Measurements from ENCODE around the gene TRIP10. TPM values are rescaled to one million over a fixed set of nuclear protein-coding genes. Genes with fewer than 3 reads are reported as not detected.

The TRIP10 gene
- total and polyA plus RNA-seq, 2 of the 4 experiments (the other 2 are of a cell fraction) = 39.1 to 47.0 TPM

DNA sequence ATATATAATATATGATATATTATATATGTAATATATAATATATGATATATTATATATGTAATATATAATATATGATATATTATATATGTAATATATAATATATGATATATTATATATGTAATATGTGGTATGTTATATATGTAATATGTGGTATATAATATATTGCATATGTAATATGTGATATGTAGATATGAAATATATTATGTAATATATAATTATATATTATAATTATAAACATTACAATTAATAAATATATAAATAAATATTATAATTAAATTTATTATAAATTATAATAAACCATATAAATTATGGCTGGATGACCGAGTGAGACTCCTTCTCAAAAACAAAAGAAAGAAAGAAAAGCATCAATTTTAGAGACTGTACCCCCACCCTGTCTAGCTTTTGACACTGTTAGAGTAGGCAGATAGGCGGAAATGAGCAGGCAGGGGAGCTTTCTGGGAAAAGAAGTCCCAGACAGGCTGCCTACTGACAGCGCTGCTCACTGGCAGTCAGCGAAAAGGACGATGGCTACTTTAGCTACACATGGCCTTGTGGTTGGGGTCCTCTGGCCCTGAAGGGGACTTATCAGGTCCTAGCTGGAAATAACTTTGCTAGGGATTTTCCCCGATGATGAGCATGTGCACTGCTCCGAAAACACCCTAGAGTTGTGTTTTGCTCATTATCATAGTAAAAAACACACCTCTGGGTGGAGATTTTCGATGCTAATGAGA lies 38.7 kb upstream of the TRIP10 start:
- no peak overlapping the region for H3K4ac ChIP-seq (ENCODE audit: low read depth, low read length)
- no peaks in the 10 kb centered on the region for H3K79me1 ChIP-seq (ENCODE audit: low read depth in 1 of 2, low read length in 2 of 2)
- H3K23ac ChIP-seq (ENCODE audit: low read depth, low read length) = no peak overlapping the region
- no peak overlapping the region for H2AK9ac ChIP-seq (replicated peaks; ENCODE audit: low read depth, low read length, poor library complexity)
- dilution Hi-C loops (cut with HindIII; ENCODE audit: low sequenced_read_pairs, unreplicated experiment) = no loop called here
- H2BK15ac ChIP-seq (ENCODE audit: low read depth, low read length) = no peak overlapping the region
- ChIA-PET POLR2A (ENCODE audit: unreplicated experiment) (no interaction called here), CTCF (no interaction called here)
- no peak overlapping the region for H3K27ac ChIP-seq (ENCODE audit: insufficient read depth, low read length)
- no TSS peak for BruUV-seq (replicated peaks)
- no peaks in the 10 kb centered on the region for H4K20me1 ChIP-seq (ENCODE audit: insufficient read depth, low read length)
- H3K9me1 ChIP-seq (ENCODE audit: insufficient read depth, low read length) = no peaks in the 10 kb centered on the region
- H3K4me2 ChIP-seq (ENCODE audit: low read depth, low read length) = no peak overlapping the region
- H3K14ac ChIP-seq (replicated peaks; ENCODE audit: low read depth, low read length) = no peak overlapping the region
- H3K9me3 ChIP-seq (ENCODE audit: control insufficient read depth, insufficient read depth, low read length) = peaks cover 6% of the 10 kb centered on the region; the same call in 1 of the 2 replicates
- no peak overlapping the region for H2BK20ac ChIP-seq (ENCODE audit: low read depth, low read length)
- H3K4me1 ChIP-seq (ENCODE audit: control insufficient read depth, insufficient read depth, low read length) = no peaks in the 10 kb centered on the region
- no peaks in the 10 kb centered on the region for H3K27me3 ChIP-seq (ENCODE audit: control insufficient read depth, insufficient read depth, low read length)
- no peak overlapping the region for H3K4me3 ChIP-seq (ENCODE audit: insufficient read depth, low read depth, low read length)
- H3K56ac ChIP-seq (ENCODE audit: extremely low read depth, insufficient read depth, low read length) = no peak overlapping the region
- no peak for TF ChIP-seq BHLHE40 (IDR thresholded peaks at IDR 0.05; ENCODE audit: low read depth, low read length)
- TF ChIP-seq MAZ (IDR thresholded peaks at IDR 0.05; ENCODE audit: borderline replicate concordance, low read depth, low read length) = no peak
- no peak for TF ChIP-seq FOS (IDR thresholded peaks at IDR 0.05; ENCODE audit: low read depth, low read length)
- no peak for TF ChIP-seq NFE2L2 (IDR thresholded peaks at IDR 0.05; ENCODE audit: low read depth, low read length)
- TF ChIP-seq CHD1 (IDR thresholded peaks at IDR 0.05; ENCODE audit: low read depth, low read length) = no peak
- TF ChIP-seq MXI1 (IDR thresholded peaks at IDR 0.05; ENCODE audit: borderline replicate concordance, low read depth, low read length) = no peak
- no peak for TF ChIP-seq CEBPB (IDR thresholded peaks at IDR 0.05; ENCODE audit: low read depth, low read length)
- TF ChIP-seq, protein P1, sequence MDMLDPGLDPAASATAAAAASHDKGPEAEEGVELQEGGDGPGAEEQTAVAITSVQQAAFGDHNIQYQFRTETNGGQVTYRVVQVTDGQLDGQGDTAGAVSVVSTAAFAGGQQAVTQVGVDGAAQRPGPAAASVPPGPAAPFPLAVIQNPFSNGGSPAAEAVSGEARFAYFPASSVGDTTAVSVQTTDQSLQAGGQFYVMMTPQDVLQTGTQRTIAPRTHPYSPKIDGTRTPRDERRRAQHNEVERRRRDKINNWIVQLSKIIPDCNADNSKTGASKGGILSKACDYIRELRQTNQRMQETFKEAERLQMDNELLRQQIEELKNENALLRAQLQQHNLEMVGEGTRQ (IDR thresholded peaks at IDR 0.05; ENCODE audit: low read depth, low read length) = no peak
- ATAC-seq (ENCODE audit: low read depth) (no peak), DNase-seq (no peak)
- no peaks in the 10 kb centered on the region for H3K36me3 ChIP-seq (ENCODE audit: control insufficient read depth, insufficient read depth, low read length)
- intact Hi-C loops (cut with micrococcal nuclease) = no loop called here
- 80% methylated on average over 1 of the region's 8 CpGs; no CpG with 5 or more reads in 1 of the 2 experiments for WGBS, 2 experiments (ENCODE audit: extremely low coverage in 2 of 2, insufficient read length in 1 of 2)
- no peak overlapping the region for H2BK5ac ChIP-seq (ENCODE audit: low read depth, low read length, poor library complexity, severe bottlenecking)
- no peak overlapping the region for H4K91ac ChIP-seq (ENCODE audit: insufficient read depth, low read depth, low read length)
- in situ Hi-C loops (cut with MboI; ENCODE audit: low sequenced_read_pairs) = no loop called here
- H2AFZ ChIP-seq (replicated peaks; ENCODE audit: low read length, poor library complexity) = no peak overlapping the region
- no peak overlapping the region for H3K9ac ChIP-seq (ENCODE audit: low read depth, low read length)
- no peak overlapping the region for H4K5ac ChIP-seq (ENCODE audit: low read depth, low read length)
- no peak overlapping the region for H2AK5ac ChIP-seq (ENCODE audit: low read depth, low read length)
- H2BK120ac ChIP-seq (ENCODE audit: low read depth, low read length) = no peak overlapping the region
- H4K8ac ChIP-seq (ENCODE audit: low read depth in 2 of 2, low read length in 2 of 2) = no peak overlapping the region
- no peak overlapping the region for H3K18ac ChIP-seq (ENCODE audit: low read depth, low read length)
